NCI-H345 treated with DMSO at 0.1 percent for 48 hours (cell line): Measurements from ENCODE around the gene DISC1.
A peak's percentile ranks its signal among the peaks of the same experiment; 100 is the strongest.

Experiments used
- DNase-seq: peaks from one replicate; lab custom pipeline; 2025; ENCODE audit not compliant: unreplicated experiment; lab: John Stamatoyannopoulos, UW

The DISC1 gene

DNA sequence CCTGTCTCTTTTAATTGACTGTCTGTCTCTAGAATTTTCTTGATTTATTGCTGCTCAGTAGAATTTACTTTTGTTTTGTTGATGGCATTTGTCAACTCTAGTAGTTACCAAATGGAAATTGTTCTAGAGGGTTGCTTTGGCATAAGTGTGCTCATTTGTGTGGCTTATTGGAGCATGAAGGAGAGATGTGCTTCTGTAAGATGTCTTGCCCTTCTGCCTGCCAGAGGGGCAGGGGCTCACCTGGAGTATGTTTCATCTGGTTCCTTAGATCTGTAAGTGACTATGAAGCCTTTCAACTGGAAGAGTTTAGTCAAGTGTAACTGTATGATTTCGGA, 345.5 kb downstream of the DISC1 start:
- DNase-seq = no peak

DNA sequence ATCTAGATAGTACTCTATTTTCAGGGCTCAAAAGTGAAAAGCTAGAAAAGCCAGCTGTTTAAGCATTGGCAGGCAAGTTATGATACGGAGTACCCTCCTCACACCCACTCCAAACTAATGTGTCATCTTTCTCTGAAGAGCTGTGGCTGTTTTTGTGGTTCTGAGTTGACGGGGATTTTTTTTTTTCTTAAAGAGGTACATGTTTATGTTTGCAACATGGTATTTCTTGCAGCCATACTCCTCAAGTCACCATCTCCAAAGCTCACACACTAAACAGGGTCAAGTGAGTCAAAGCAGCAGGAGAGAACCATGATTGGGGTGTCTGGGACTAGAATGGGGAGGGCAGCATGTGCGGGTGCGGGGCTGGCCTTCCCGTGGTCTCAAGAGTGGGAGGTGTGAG, 347.2 kb downstream of the DISC1 start:
- no peak for DNase-seq

DNA sequence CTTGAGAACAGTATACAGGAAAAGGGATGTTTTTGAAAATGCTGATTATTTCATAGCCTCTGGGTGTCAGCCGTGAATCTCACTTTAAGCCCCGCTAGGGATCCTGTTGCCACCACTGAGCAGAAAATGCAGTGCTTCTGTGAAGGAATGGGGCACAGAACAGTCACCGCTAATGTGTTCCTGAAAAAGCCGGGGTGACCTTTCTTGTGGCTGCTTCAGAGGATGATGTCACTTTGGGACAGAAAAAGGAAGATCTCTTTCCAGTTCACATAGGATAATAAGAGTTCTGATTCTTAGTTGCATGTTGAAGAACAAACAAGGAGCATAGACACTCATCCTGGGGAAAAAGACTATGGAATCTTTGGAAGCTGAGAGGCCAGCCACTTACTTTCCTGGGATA, 349.6 kb downstream of the DISC1 start:
- DNase-seq = no peak

GRCh38 chr1:231981675-231982074, 355.1 kb downstream of the DISC1 start:
- no peak for DNase-seq

DNA sequence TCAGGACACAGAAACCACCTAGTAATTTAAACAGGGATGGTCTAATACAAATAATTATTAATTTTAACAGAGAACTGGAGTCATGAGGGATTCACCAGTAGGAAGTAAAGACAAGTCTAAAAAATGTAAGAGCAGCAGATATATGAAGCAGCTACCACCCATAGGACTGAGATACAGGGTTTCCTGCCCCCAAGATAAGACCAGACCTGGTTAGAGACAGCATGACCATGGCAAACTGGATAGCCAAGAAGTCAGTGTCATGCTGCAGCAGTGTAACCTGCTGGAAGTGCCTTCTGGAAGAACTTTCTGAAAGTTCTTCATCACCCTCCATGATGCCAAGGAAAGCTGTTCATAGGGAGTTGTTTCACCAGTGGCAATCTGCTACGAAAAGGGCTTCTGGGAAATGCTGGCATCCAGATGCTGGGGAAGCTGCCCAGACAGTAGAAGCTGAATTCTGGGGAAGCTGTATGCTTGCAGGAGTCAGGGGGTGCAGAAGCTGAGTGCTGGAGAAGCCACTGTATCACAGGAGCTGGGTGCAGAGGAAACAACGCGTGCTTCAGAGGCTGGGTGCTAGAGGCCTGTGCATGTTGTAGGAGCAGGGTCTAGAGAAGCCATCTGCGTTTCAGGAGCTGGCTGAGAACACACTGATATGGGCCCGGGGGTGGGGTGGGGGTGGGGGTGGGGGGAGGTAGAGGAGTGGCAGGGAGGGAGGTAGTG, 356.4 kb downstream of the DISC1 start:
- DNase-seq = no peak

DNA sequence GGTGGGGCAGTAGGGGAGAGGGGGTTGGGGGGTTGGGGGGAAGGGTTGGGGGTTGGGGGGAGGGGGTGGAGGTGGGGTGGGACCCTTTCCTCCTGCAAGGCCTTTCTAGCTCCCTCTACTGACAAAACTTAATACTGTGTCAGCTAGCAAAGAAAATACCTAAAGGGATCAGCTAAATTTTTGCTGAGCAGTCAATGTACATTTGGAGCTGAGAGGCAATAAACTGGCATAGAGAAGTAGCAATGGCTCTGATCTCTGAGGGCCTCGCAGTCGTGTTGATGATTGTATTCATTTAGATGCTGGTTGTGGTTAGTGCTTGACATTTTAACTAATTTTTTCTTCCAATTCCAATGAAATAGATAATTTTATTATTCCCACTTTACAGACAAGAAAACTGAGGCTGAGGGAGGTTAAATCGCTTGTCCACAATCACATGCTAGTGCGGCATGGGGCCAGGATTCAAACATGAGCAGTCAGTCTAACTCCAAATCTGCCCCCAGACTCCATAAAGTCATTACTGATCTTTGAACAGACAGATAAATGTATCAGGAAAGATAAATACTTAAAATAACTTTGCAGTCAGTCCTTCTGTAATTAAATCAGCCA, 357.1 kb downstream of the DISC1 start:
- no peak for DNase-seq

DNA sequence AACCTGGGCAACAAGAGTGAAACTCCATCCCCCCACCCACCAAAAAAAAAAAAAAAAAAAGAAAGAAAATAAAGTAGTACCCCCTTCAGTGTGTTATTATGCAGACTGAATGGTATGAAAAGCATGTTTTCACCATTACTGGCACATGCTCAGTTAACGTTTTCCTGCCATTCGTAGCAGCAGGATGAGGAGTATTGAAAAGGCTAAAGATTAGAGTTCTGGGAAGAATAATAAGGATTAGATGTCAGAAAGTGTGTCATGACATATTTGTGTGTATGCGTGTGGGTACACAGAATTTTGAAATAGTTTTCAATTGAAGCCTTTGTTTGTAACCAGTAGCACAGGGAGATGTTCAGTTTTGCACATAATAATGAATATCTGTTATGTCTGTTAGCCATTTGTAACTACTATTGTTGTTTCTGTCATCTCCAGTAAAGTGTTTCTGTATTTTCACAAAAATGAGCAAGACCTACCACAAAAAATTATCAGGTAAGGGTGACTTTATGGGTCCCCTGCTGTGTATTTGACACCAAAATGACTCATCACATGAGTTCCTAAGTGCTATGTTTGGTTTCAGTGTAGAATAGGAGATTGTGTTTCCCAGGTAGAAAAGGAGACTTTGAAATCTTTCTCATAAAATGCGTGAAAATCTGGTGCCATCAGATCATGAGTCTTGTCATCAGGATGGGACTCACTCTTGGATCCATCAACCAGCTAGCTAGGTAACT, 358.9 kb downstream of the DISC1 start:
- DNase-seq = no peak

DNA sequence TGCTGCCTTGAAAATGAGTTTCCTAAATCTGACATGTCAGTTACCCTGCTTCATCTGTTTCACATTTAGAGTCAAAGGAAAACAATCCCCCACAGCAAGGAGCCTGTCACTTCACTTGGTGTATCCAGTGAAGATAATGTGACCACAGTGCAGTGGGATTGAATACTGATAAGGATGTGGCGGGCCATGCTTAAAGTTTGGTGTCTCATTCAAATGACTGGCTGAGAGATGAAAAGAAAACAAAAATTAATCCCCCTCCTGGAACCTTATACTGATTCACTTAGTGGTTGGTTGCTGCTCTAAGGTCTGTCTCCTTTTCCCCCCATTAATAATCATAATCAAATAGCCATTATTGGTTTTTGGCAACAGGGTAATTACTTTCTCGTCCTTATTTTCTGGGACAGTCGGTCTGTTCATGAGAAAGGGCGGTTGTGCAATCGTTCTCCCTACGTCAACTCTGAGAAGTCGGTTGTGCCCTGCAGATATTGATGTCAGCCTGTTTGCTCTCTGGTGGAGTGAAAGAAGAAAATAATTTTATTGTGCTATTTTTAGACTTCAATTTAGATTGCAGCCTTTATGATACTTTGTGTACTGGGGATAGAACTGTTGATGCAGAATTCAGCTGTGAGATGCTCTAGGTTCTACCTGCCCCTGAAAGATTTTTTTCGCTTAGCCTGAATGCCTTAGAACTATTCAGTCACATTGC, 360.2 kb downstream of the DISC1 start:
- no peak for DNase-seq

DNA sequence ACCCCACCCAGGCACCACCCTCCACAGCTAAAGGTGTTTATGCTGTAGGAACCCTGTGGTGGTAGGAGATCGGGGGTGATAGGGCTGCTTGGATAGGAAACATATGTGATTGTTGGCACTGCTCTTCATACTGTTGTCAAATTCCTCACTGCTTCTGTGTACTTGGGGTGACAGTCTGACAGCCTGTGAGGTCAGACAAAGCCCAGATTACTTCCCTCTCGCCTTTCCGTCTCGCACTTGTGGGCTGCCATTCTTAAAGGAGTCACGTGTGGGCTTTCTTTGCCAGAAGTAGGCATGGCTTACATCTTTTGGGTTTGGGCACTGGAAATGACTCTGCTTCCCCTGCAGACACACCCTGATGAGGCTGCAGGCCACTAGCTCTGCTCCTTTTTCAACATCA, 363.8 kb downstream of the DISC1 start:
- no peak for DNase-seq

GRCh38 chr1:231991231-231991630, 364.6 kb downstream of the DISC1 start:
- no peak for DNase-seq

DNA sequence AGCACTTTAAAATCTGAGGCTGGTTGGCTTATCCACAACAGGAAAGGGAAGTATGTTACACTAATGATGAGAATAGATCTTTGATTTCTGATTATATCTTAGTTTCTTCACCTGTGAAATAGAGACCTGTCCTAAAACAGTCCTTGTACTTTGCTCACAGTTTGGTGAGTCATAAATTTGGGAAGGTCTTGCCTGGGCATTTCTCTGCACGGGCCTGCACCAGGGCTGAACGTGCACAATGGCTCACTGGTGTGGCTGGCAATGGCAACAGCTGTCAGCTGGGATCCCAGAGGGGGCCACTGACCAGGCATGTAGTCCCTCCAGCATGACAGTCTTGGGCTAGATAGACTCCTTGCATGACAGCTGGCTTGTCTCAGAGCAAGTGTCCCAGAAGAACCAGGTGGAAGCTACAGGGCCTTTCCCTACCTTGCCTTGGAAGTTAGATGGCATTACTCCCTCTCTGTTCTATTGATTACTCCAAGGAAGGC, 367.4 kb downstream of the DISC1 start:
- DNase-seq = no peak

GRCh38 chr1:231998791-231999190, 372.2 kb downstream of the DISC1 start:
- DNase-seq = no peak

GRCh38 chr1:232005300-232005699, 378.7 kb downstream of the DISC1 start:
- DNase-seq = no peak

GRCh38 chr1:232009741-232010140, 383.2 kb downstream of the DISC1 start:
- no peak for DNase-seq

DNA sequence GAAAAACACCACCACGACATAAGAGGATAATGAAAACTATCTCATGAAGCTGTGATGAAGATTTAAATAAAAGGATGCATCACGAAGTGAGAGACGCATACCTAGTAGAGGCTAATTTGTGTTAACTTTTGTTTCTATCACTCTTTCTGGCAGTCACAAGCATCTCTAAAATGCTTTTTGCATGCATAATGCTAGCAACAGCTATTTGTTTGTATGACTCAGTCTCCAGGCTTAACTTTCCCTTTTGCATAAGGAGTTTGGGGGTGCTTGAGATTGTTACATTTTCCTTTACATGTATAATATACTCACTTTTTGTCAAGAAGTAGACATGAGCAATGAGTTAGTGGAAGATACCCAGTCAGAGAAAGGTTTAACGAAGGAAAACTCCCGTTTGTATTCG, 385.4 kb downstream of the DISC1 start:
- DNase-seq = no peak

- peak; percentile 89 for DNase-seq
These were observed 386.3 kb downstream of the DISC1 start for GRCh38 chr1:232012773-232013386.

GRCh38 chr1:232014941-232015340, 388.4 kb downstream of the DISC1 start:
- DNase-seq = peak; percentile 75

DNA sequence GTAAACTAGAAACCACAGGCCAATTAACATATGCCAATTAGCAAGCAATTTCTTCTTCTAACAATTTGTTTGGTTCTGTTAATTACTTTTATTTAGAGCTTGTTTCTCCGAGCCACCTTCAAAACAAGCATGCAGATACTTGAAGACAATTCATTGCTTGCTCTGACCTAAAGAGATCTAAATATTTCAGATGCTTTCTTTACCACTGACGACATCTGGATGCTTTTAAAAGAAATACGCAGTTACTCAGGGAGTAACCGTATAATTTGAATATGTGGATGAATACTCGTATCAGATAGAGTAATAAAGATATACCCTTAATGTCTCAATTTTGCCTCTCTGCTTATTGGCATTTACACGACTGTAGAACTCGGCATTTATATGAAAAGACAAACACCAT, 390.0 kb downstream of the DISC1 start:
- no peak for DNase-seq

DNA sequence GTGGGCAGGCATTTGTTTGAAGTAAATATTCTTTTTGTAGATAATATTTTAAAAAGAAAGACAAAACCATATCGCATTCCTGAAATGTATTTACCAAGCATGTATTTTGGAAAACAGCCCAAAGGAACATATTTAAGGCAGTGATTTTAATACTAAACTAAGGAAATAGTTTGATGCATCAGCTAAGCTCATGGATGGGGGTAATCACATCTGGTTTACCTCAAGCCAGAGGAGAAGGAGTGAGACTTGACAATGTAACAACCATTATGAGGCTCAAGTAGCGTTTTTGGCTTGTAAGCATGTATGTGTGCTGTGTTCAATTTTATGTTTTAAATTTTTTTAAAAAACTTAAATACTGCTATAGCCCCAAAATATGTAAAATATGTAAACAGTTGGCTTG, 390.5 kb downstream of the DISC1 start:
- DNase-seq = no peak

- no peak for DNase-seq
These were observed 391.2 kb downstream of the DISC1 start for GRCh38 chr1:232017759-232018158.
